Fibroblast of lung (primary cell): ENCODE data around the gene ATP8A2.

Experiments used
- CTCF ChIP-seq, 2 donors: IDR thresholded peaks in 1 of 2; conservative IDR thresholded peaks in 1 of 2; 1 replicate in 1 of 2; 2 replicates in 1 of 2; pipeline ENCODE4 v1.5.1; 2011 to 2012; ENCODE audit warnings: low read length in 2 of 2, control low read depth in 1 of 2, inconsistent platforms in 1 of 2, low read depth in 1 of 2, mild to moderate bottlenecking in 1 of 2
- EZH2 ChIP-seq: IDR thresholded peaks from 2 replicates; pipeline ENCODE4 v1.5.1; 2012; ENCODE audit warnings: low read length, control low read depth, mild to moderate bottlenecking; ENCODE audit errors: missing control alignments

- no peak for TF ChIP-seq CTCF (conservative IDR thresholded peaks at IDR 0.05 in 1 of 2, IDR thresholded peaks at IDR 0.05 in 1 of 2; ENCODE audit: low read depth in 1 of 2, low read length in 2 of 2)
- TF ChIP-seq EZH2, result no peak
These were observed 395.2 kb downstream of the ATP8A2 start for GRCh38 chr13:25766991-25767390.
